ENCODE measurements around the gene TVP23A.
A peak's percentile ranks its signal among the peaks of the same experiment; 100 is the strongest.
"Not testable (repeated sequence)": the region's sequence is repeated elsewhere in the genome, so short reads cannot be mapped to it uniquely, and the experiment has no call there.

TVP23A gene

GRCh38 chr16:10835281-10835931 is 16.8 kb upstream of the TVP23A start:
- peak; percentile 75 to 77 for ATAC-seq

GRCh38 chr16:10834766-10835165 is 16.2 kb upstream of the TVP23A start:
- no peak for ATAC-seq

GRCh38 chr16:10834130-10834529 is 15.5 kb upstream of the TVP23A start:
- ATAC-seq = no peak

- no peak for ATAC-seq
Measured at GRCh38 chr16:10833271-10833670, 14.7 kb upstream of the TVP23A start.

- no peak for ATAC-seq
Measured at GRCh38 chr16:10831894-10832886, 13.6 kb upstream of the TVP23A start.

- not testable (repeated sequence) for ATAC-seq
Measured at GRCh38 chr16:10830240-10830639, 11.6 kb upstream of the TVP23A start.

GRCh38 chr16:10829390-10830098 is 10.9 kb upstream of the TVP23A start:
- ATAC-seq = not testable (repeated sequence)

- no peak for ATAC-seq
Measured at GRCh38 chr16:10828851-10829366, 10.3 kb upstream of the TVP23A start.

GRCh38 chr16:10827691-10828341 is 9.2 kb upstream of the TVP23A start:
- ATAC-seq = no peak

GRCh38 chr16:10824111-10824893 is 5.7 kb upstream of the TVP23A start:
- ATAC-seq = no peak

GRCh38 chr16:10822702-10823101 is 4.1 kb upstream of the TVP23A start:
- ATAC-seq = no peak

- ATAC-seq = no peak
Measured at GRCh38 chr16:10820546-10820945, 2.0 kb upstream of the TVP23A start.

GRCh38 chr16:10817514-10817913 is 1.1 kb downstream of the TVP23A start:
- no peak for ATAC-seq

GRCh38 chr16:10813099-10813455 is 5.5 kb downstream of the TVP23A start:
- no peak for ATAC-seq

GRCh38 chr16:10812312-10813098 is 6.1 kb downstream of the TVP23A start:
- peak; percentile 91 to 94 for ATAC-seq

- ATAC-seq = no peak
Measured at GRCh38 chr16:10809706-10810105, 8.9 kb downstream of the TVP23A start.

- no peak for ATAC-seq
Measured at GRCh38 chr16:10808850-10809249, 9.7 kb downstream of the TVP23A start.

GRCh38 chr16:10808218-10808617 is 10.4 kb downstream of the TVP23A start:
- ATAC-seq = no peak

- ATAC-seq = no peak
Measured at GRCh38 chr16:10806698-10807097, 11.9 kb downstream of the TVP23A start.

GRCh38 chr16:10805334-10805733 is 13.3 kb downstream of the TVP23A start:
- ATAC-seq = no peak

GRCh38 chr16:10799736-10800135 is 18.9 kb downstream of the TVP23A start:
- ATAC-seq = no peak
